ENCODE data around the gene LTN1.

DNA sequence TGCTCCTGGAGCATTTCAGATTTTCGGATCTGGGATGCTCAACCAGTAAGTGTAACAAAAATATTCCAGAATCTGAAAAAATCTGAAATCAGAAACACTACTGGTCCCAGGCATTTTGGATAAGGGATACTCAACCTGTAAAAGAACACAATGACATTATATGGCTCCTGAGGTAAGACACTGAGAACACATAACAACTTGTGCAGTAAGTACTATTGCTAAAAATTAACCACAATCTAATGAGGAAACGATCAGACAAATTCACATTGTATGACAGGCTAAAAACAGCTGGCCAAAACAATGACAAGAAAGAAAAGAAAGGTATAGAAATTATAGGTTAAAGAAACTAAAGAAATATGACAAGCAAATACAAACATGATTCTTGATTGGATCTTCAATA, 54.9 kb downstream of the LTN1 start:
- TF ChIP-seq, protein P1, sequence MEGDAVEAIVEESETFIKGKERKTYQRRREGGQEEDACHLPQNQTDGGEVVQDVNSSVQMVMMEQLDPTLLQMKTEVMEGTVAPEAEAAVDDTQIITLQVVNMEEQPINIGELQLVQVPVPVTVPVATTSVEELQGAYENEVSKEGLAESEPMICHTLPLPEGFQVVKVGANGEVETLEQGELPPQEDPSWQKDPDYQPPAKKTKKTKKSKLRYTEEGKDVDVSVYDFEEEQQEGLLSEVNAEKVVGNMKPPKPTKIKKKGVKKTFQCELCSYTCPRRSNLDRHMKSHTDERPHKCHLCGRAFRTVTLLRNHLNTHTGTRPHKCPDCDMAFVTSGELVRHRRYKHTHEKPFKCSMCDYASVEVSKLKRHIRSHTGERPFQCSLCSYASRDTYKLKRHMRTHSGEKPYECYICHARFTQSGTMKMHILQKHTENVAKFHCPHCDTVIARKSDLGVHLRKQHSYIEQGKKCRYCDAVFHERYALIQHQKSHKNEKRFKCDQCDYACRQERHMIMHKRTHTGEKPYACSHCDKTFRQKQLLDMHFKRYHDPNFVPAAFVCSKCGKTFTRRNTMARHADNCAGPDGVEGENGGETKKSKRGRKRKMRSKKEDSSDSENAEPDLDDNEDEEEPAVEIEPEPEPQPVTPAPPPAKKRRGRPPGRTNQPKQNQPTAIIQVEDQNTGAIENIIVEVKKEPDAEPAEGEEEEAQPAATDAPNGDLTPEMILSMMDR (IDR thresholded peaks at IDR 0.05; ENCODE audit: insufficient read depth, low read depth, low read length) = no peak
- no peak for TF ChIP-seq EZH2 (IDR thresholded peaks at IDR 0.05; ENCODE audit: insufficient read depth, low read length)

Data from astrocyte (in vitro differentiated cells and primary cell).